Body of pancreas (tissue), 4 donors: ENCODE measurements around the gene OTUB1. TPM values are rescaled to one million over a fixed set of nuclear protein-coding genes. Genes with fewer than 3 reads are reported as not detected.

Experiments
- ATAC-seq: fragments of 150-250 bp; one replicate; pipeline ENCODE4 v1.9.1; 2016
- DNase-seq, 4 donors: peaks; one replicate each; pipeline ENCODE4 v3.0.0-alpha.2; 2019
- H3K27ac ChIP-seq, 4 donors: fragments of 200-600 bp; sonication (generic); 1 replicate in 3 of 4; 2 replicates in 1 of 4; pipeline versions ENCODE4 v1.5.1 to v1.6.1; 2016 to 2019; ENCODE audit warnings: mild to moderate bottlenecking in 1 of 4, mixed read lengths in 1 of 4, moderate library complexity in 1 of 4
- H3K27me3 ChIP-seq, 2 donors: fragments of 200-600 bp; sonication (generic); one replicate each; pipeline ENCODE4 v1.6.0; 2016; ENCODE audit warnings: mild to moderate bottlenecking in 1 of 2
- H3K36me3 ChIP-seq, 2 donors: fragments of 200-600 bp; sonication (generic); replicated peaks in 1 of 2; 2 replicates each; pipeline ENCODE4 v1.5.1; 2016; ENCODE audit warnings: low read depth in 2 of 2; ENCODE audit not compliant: insufficient read depth in 1 of 2
- H3K4me1 ChIP-seq: fragments of 200-600 bp; sonication (generic); one replicate; pipeline ENCODE4 v1.6.0; 2016
- H3K4me3 ChIP-seq, 2 donors: fragments of 200-600 bp; sonication (generic); 1 replicate in 1 of 2; 2 replicates in 1 of 2; pipeline ENCODE4 v1.5.1; 2016 to 2019
- H3K9me3 ChIP-seq, 3 donors: fragments of 200-600 bp; sonication (generic); 1 replicate in 2 of 3; 2 replicates in 1 of 3; pipeline ENCODE4 v1.5.1; 2016
- CTCF ChIP-seq, 7 experiments: fragments of 450-650 bp in 4 of 7; fragments of 200-600 bp in 3 of 7; sonication (generic) in 3 of 7; IDR thresholded peaks; one replicate each; pipeline ENCODE4 v1.5.1; 2016 to 2019; ENCODE audit warnings: antibody characterized with exemption in 7 of 7
- POLR2A ChIP-seq, 3 donors: fragments of 450-650 bp; IDR thresholded peaks; one replicate each; pipeline ENCODE4 v1.6.1; 2016; ENCODE audit warnings: antibody characterized with exemption in 3 of 3, mild to moderate bottlenecking in 2 of 3
- WGBS, 2 donors: methylation state at CpG; one replicate each; pipeline ENCODE4 v1.1.5; 2017; 5-methylcytosine and 5-hydroxymethylcytosine counted together
- intact Hi-C: fragments of 100-400 bp; cut with DNase I; formaldehyde crosslinking; loops from one replicate; pipeline ENCODE4 v1.15.1; 2023
- total RNA-seq, 2 donors: library from RNA; depleted of rRNA; stranded (reverse); fragments of >200 nt; gene quantifications; one replicate each; pipeline ENCODE4 v1.1.0, GENCODE V29; 2016

The OTUB1 gene
- total RNA-seq, 2 donors from 2014 or later, result 20.8 to 36.3 TPM

DNA sequence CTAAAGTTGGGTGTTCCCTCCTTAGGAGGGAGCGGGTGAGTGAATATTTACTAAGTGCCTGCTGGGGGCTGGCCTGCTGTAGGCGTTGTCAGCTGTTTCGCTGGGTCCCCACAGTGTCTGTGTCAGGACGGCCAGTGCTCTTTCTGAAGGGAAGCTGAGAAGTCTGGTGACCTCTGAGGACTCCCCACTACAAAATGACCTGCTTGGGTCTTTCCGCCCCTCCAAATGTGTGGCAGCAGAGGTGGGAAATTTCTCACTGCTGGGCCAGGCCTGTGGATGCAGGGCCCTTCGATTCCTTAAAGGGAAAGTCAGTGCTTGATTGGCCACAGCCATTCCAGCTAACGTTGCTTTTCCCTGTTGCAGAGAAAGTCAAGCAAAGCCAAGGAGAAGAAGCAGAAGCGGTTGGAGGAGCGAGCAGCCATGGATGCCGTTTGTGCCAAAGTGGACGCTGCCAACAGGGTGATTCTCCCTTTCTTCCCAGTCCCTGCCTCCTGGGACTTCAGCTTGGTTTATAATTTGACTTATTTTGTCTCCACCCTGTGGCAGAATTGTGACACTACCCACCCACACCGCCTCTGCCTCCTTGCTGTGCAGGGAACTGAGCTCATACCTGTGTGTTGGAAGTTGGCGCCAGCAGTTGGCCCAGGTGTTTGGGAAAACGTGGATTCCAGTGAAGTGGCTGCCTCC lies 40.6 kb upstream of the OTUB1 start:
- DNase-seq (peak; percentile 84 to 86 (median 86)), ATAC-seq (peak; percentile 97)
- 19 to 29% methylated on average over 9 to 14 of the region's 14 CpGs for WGBS, 2 donors
- Histone ChIP-seq H3K9me3 (no peaks in the 10 kb centered on the region), H3K4me3 (no peak overlapping the region), H3K27ac (peak overlapping the region in 3 of 4 donors; percentile 4 to 46 (median 19)), H3K36me3 (no peaks in the 10 kb centered on the region), H3K4me1 (peaks cover 11% of the 10 kb centered on the region), H3K27me3 (no peaks in the 10 kb centered on the region)
- intact Hi-C loops, result loop anchor here (10.0 kb wide), 1 partner anchor 181 kb away; the partner anchor contains the start of gene ZFTA
- TF ChIP-seq POLR2A (IDR thresholded peaks at IDR 0.05) (no peak), CTCF (IDR thresholded peaks at IDR 0.05) (peak; percentile 53 to 95 (median 94))

GRCh38 chr11:63951779-63952536 lies 34.3 kb upstream of the OTUB1 start:
- Histone ChIP-seq H3K4me3 (no peak overlapping the region), H3K27ac (no peak overlapping the region), H3K4me1 (no peaks in the 10 kb centered on the region), H3K9me3 (no peaks in the 10 kb centered on the region), H3K36me3 (peaks cover 0 to 14% of the 10 kb centered on the region in 2 donors), H3K27me3 (no peaks in the 10 kb centered on the region)
- DNase-seq, result no peak
- intact Hi-C loops, result no loop called here
- TF ChIP-seq CTCF (IDR thresholded peaks at IDR 0.05), result no peak
- no peak for TF ChIP-seq POLR2A (IDR thresholded peaks at IDR 0.05)
- no peak for ATAC-seq
- WGBS, 2 donors, result 81 to 89% methylated on average over 10 to 20 of the region's 20 CpGs

GRCh38 chr11:63952570-63952969 lies 33.7 kb upstream of the OTUB1 start:
- H3K4me3 ChIP-seq, result no peak overlapping the region
- no peaks in the 10 kb centered on the region for H3K27me3 ChIP-seq
- no peaks in the 10 kb centered on the region for H3K4me1 ChIP-seq
- H3K36me3 ChIP-seq, result peaks cover 0 to 14% of the 10 kb centered on the region in 2 donors
- DNase-seq (no peak), ATAC-seq (no peak)
- no peaks in the 10 kb centered on the region for H3K9me3 ChIP-seq
- H3K27ac ChIP-seq, result no peak overlapping the region
- intact Hi-C loops, result no loop called here
- TF ChIP-seq POLR2A (IDR thresholded peaks at IDR 0.05) (no peak), CTCF (IDR thresholded peaks at IDR 0.05) (no peak)
- WGBS, 2 donors, result 96 to 97% methylated on average over 4 of the region's 4 CpGs

GRCh38 chr11:63958008-63958407 lies 28.2 kb upstream of the OTUB1 start:
- H3K4me1 ChIP-seq, result no peaks in the 10 kb centered on the region
- H3K36me3 ChIP-seq, result peaks cover 0 to 10% of the 10 kb centered on the region in 2 donors
- WGBS, 2 donors, result 71 to 79% methylated on average over 1 to 5 of the region's 5 CpGs
- no peaks in the 10 kb centered on the region for H3K27me3 ChIP-seq
- intact Hi-C loops, result no loop called here
- no peak for ATAC-seq
- no peak for DNase-seq
- H3K4me3 ChIP-seq, result no peak overlapping the region
- TF ChIP-seq CTCF (IDR thresholded peaks at IDR 0.05), result no peak
- TF ChIP-seq POLR2A (IDR thresholded peaks at IDR 0.05), result no peak
- H3K27ac ChIP-seq, result no peak overlapping the region
- H3K9me3 ChIP-seq, result no peaks in the 10 kb centered on the region
